B cell (primary cell): Measurements from ENCODE around the gene LCN15. TPM values are rescaled to one million over a fixed set of nuclear protein-coding genes. Genes with fewer than 3 reads are reported as not detected.
A peak's percentile ranks its signal among the peaks of the same experiment; 100 is the strongest.

ENCODE experiments used
- ATAC-seq: fragments of 200-7000 bp; cut with Tn5 transposase; one replicate; pipeline ENCODE4 v1.10.0; 2021; ENCODE audit warnings: low read depth, mild to moderate bottlenecking, moderate number of reproducible peaks, moderate library complexity
- CTCF ChIA-PET: fragments of 350-600 bp; sonication (Branson Sonifier 250); formaldehyde crosslinking; loops from one replicate; lab custom pipeline; 2021; ENCODE audit warnings: antibody characterized with exemption, inconsistent platforms; lab: Charles Lee
- POLR2A ChIA-PET: fragments of 350-600 bp; sonication (Branson Sonifier 250); formaldehyde crosslinking; loops from one replicate; lab custom pipeline; 2021; ENCODE audit warnings: antibody characterized with exemption; lab: Charles Lee
- DNase-seq: peaks from one replicate; pipeline ENCODE4 v3.0.0; 2013
- H2AFZ ChIP-seq: 2 replicates; pipeline ENCODE4 v1.6.1; 2012; ENCODE audit warnings: mild to moderate bottlenecking, low read depth, low read length; ENCODE audit not compliant: insufficient read depth, poor library complexity, severe bottlenecking
- H3K27ac ChIP-seq, 2 donors: 1 replicate in 1 of 2; 2 replicates in 1 of 2; pipeline ENCODE4 v1.5.1; 2012 to 2013; ENCODE audit warnings: low read length in 2 of 2, mild to moderate bottlenecking in 2 of 2, moderate library complexity in 1 of 2
- H3K27me3 ChIP-seq, 4 experiments: fragments of 200-600 bp in 1 of 4; sonication (generic) in 1 of 4; replicated peaks in 1 of 4; 1 replicate in 2 of 4; 2 replicates in 2 of 4; pipeline versions ENCODE4 v1.6.1 to v1.7.0; 2013 to 2016; ENCODE audit warnings: low read length in 3 of 4, mild to moderate bottlenecking in 2 of 4, mixed read lengths in 1 of 4, moderate library complexity in 1 of 4; ENCODE audit not compliant: insufficient read depth in 4 of 4, control insufficient read depth in 3 of 4; ENCODE audit errors: control extremely low read depth in 1 of 4
- H3K36me3 ChIP-seq, 2 experiments: replicated peaks in 1 of 2; 1 replicate in 1 of 2; 2 replicates in 1 of 2; pipeline versions ENCODE4 v1.6.1 to v1.7.1; 2013; ENCODE audit warnings: low read length in 1 of 2; ENCODE audit not compliant: insufficient read depth in 2 of 2, control insufficient read depth in 1 of 2; ENCODE audit errors: control extremely low read depth in 1 of 2, extremely low read depth in 1 of 2
- H3K4me1 ChIP-seq, 2 donors: fragments of 200-600 bp in 1 of 2; sonication (generic) in 1 of 2; 1 replicate in 1 of 2; 2 replicates in 1 of 2; pipeline versions ENCODE4 v1.5.1 to v1.6.1; 2013 to 2017; ENCODE audit warnings: low read length in 2 of 2; ENCODE audit not compliant: control insufficient read depth in 2 of 2, insufficient read depth in 2 of 2
- H3K4me2 ChIP-seq: replicated peaks from 2 replicates; pipeline ENCODE3; 2012; ENCODE audit warnings: mild to moderate bottlenecking, low read depth, low read length; ENCODE audit not compliant: poor library complexity, severe bottlenecking
- H3K4me3 ChIP-seq, 5 experiments: fragments of 200-600 bp in 1 of 5; sonication (generic) in 1 of 5; 1 replicate in 3 of 5; 2 replicates in 2 of 5; pipeline versions ENCODE4 v1.5.1 to v1.7.0; 2011 to 2016; ENCODE audit warnings: low read length in 4 of 5, mild to moderate bottlenecking in 4 of 5, low read depth in 2 of 5, control low read depth in 1 of 5, moderate library complexity in 1 of 5; ENCODE audit not compliant: insufficient read depth in 1 of 5; ENCODE audit errors: control extremely low read depth in 1 of 5, extremely low read depth in 1 of 5
- H3K79me2 ChIP-seq: fragments of 200-600 bp; sonication (generic); one replicate; pipeline ENCODE4 v1.6.0; 2016; ENCODE audit warnings: low read length; ENCODE audit not compliant: control insufficient read depth, insufficient read depth
- H3K9ac ChIP-seq: fragments of 200-600 bp; sonication (generic); 2 replicates; pipeline ENCODE4 v1.6.1; 2017; ENCODE audit warnings: mild to moderate bottlenecking, low read length, moderate library complexity
- H3K9me3 ChIP-seq, 3 donors: one replicate each; pipeline versions ENCODE4 v1.6.1 to v1.7.1; 2013; ENCODE audit warnings: low read length in 2 of 3; ENCODE audit not compliant: control insufficient read depth in 2 of 3, insufficient read depth in 1 of 3; ENCODE audit errors: control extremely low read depth in 1 of 3
- H4K20me1 ChIP-seq: 2 replicates; pipeline ENCODE4 v1.6.0; 2012; ENCODE audit warnings: mild to moderate bottlenecking, low read length; ENCODE audit not compliant: insufficient read depth, control insufficient read depth, poor library complexity, severe bottlenecking
- H3K27ac Mint-ChIP-seq: one replicate; pipeline ENCODE4 v1.8.0; 2021; ENCODE audit warnings: mixed read lengths
- H3K27me3 Mint-ChIP-seq: one replicate; pipeline ENCODE4 v1.8.0; 2021; ENCODE audit warnings: mixed read lengths
- H3K4me1 Mint-ChIP-seq: one replicate; pipeline ENCODE4 v1.8.0; 2021; ENCODE audit warnings: mixed read lengths
- H3K4me3 Mint-ChIP-seq: one replicate; pipeline ENCODE4 v1.8.0; 2021; ENCODE audit warnings: mixed read lengths
- H3K9me3 Mint-ChIP-seq: one replicate; pipeline ENCODE4 v1.8.0; 2022; ENCODE audit warnings: mixed read lengths; ENCODE audit not compliant: insufficient read depth
- CTCF ChIP-seq: fragments of 200-600 bp; IDR thresholded peaks from one replicate; pipeline ENCODE4 v1.8.0; 2022; ENCODE audit warnings: antibody characterized with exemption, mild to moderate bottlenecking
- EZH2 ChIP-seq: IDR thresholded peaks from 2 replicates; pipeline ENCODE4 v1.6.1; 2012; ENCODE audit warnings: borderline replicate concordance, low read depth, mild to moderate bottlenecking, moderate library complexity, low read length; ENCODE audit not compliant: insufficient read depth, poor library complexity, severe bottlenecking
- WGBS: methylation state at CpG from one replicate; pipeline ENCODE4 v1.1.5; 2013; ENCODE audit warnings: missing lambda C conversion rate; ENCODE audit not compliant: insufficient coverage; 5-methylcytosine and 5-hydroxymethylcytosine counted together
- intact Hi-C: fragments of 100-400 bp; cut with micrococcal nuclease; formaldehyde crosslinking; loops from one replicate; pipeline ENCODE4 v1.10.0; 2022
- polyA plus RNA-seq: library from polyadenylated mRNA; depleted of rRNA; stranded (reverse); fragments of >200 nt; gene quantifications from 2 replicates; pipeline ENCODE4 v1.2.3, GENCODE V29; 2012
- total RNA-seq, 2 donors: library from RNA; stranded (reverse); fragments of 120-200 nt in 1 of 2; gene quantifications; 1 replicate in 1 of 2; 2 replicates in 1 of 2; pipeline versions ENCODE4 v1.2.3 to v1.2.4, GENCODE V29; 2013 to 2022

Gene LCN15
- total and polyA plus RNA-seq, 2 donors (not counting 1 experiment from before 2014, with no cell fraction given): not detected

GRCh38 chr9:136754059-136754572, 10.2 kb downstream of the LCN15 start:
- ChIA-PET CTCF (interaction anchor here (1.2 to 2.6 kb wide), 3 partner anchors 17 to 27 kb away, joined by 3 to 14 read pairs (median 5); no protein-coding TSS in a partner anchor), POLR2A (interaction anchor here (1.6 to 2.7 kb wide), 4 partner anchors 9 to 26 kb away, joined by 6 to 11 read pairs (median 8); partner anchors contain the start of gene LCN10)
- no peak overlapping the region for H3K9ac ChIP-seq
- H3K9me3 Mint-ChIP-seq: peaks cover 5% of the 10 kb centered on the region
- no peak overlapping the region for H3K4me3 ChIP-seq
- H2AFZ ChIP-seq: no peak overlapping the region
- TF ChIP-seq CTCF: no peak
- H3K4me3 Mint-ChIP-seq: peak overlapping the region; percentile 26
- H3K27me3 ChIP-seq: no peaks in the 10 kb centered on the region
- peak overlapping the region; percentile 60 for H3K4me2 ChIP-seq
- H3K4me1 ChIP-seq: peaks cover 55 to 73% of the 10 kb centered on the region in 2 donors
- peak overlapping the region; percentile 74 for H3K27ac Mint-ChIP-seq
- 20% methylated on average over 16 of the region's 17 CpGs for WGBS
- H4K20me1 ChIP-seq: no peaks in the 10 kb centered on the region
- peaks cover 59% of the 10 kb centered on the region for H3K4me1 Mint-ChIP-seq
- H3K9me3 ChIP-seq: peaks cover 4 to 72% (median 29%) of the 10 kb centered on the region in 3 donors
- intact Hi-C loops: loop anchor here (10.0 kb wide), 1 partner anchor 209 kb away; the partner anchor contains the start of gene NOTCH1
- ATAC-seq: no peak
- H3K27ac ChIP-seq: peak overlapping the region; percentile 54 to 61
- DNase-seq: peak; percentile 60
- H3K27me3 Mint-ChIP-seq: no peaks in the 10 kb centered on the region
- H3K36me3 ChIP-seq: no peaks in the 10 kb centered on the region
- no peaks in the 10 kb centered on the region for H3K79me2 ChIP-seq

- Mint-ChIP-seq H3K4me1 (peaks cover 62% of the 10 kb centered on the region), H3K9me3 (peaks cover 5% of the 10 kb centered on the region), H3K27me3 (no peaks in the 10 kb centered on the region), H3K4me3 (no peak overlapping the region), H3K27ac (peak overlapping the region; percentile 74)
- Histone ChIP-seq H3K4me2 (peak overlapping the region; percentile 60), H3K9me3 (peaks cover 4 to 72% (median 29%) of the 10 kb centered on the region in 3 donors), H3K27ac (peak overlapping the region; percentile 54 to 61), H3K27me3 (no peaks in the 10 kb centered on the region), H3K4me3 (no peak overlapping the region), H3K9ac (no peak overlapping the region), H3K79me2 (no peaks in the 10 kb centered on the region), H2AFZ (no peak overlapping the region), H3K4me1 (peaks cover 55 to 73% of the 10 kb centered on the region in 2 donors), H3K36me3 (no peaks in the 10 kb centered on the region), H4K20me1 (no peaks in the 10 kb centered on the region)
- TF ChIP-seq EZH2 (no peak), CTCF (no peak)
- 76% methylated on average over 30 of the region's 31 CpGs for WGBS
- ATAC-seq (no peak), DNase-seq (peak; percentile 37)
- intact Hi-C loops: loop anchor here (10.0 kb wide), 1 partner anchor 209 kb away; the partner anchor contains the start of gene NOTCH1
- ChIA-PET CTCF (interaction anchor here (2.6 kb wide), 1 partner anchor 26 kb away, joined by 14 read pairs; no protein-coding TSS in a partner anchor), POLR2A (interaction anchor here (1.0 to 2.7 kb wide), 5 partner anchors 8 to 26 kb away, joined by 4 to 11 read pairs (median 7); partner anchors contain the start of gene LCN10)
Observed at GRCh38 chr9:136753371-136754058, 10.8 kb downstream of the LCN15 start.
